GM12878 (cell line): ENCODE results near the gene SUPT3H. TPM values are rescaled to one million over a fixed set of nuclear protein-coding genes. Genes with fewer than 3 reads are reported as not detected.

Source experiments
- ATAC-seq: fragments of 200-7000 bp; cut with Tn5 transposase; 3 replicates; pipeline ENCODE4 v1.9.1; 2020; ENCODE audit warnings: mild to moderate bottlenecking, moderate library complexity
- BruUV-seq: library from RNA; stranded (reverse); fragments of 400-500 nt; replicated peaks from 2 replicates; lab custom pipeline; 2021; lab: Mats Ljungman, UMichigan
- CTCF ChIA-PET: fragments of 300-600 bp; sonication (Branson Sonifier 250); formaldehyde crosslinking; extraction: SDS; loops from one replicate; lab custom pipeline; 2021; ENCODE audit warnings: inconsistent platforms; lab: Yijun Ruan, JAX
- POLR2A ChIA-PET: fragments of 350-600 bp; formaldehyde crosslinking; extraction: SDS; loops from one replicate; lab custom pipeline; 2021; ENCODE audit warnings: inconsistent platforms; lab: Charles Lee
- RAD21 ChIA-PET: fragments of 300-600 bp; sonication (Branson Sonifier 250); formaldehyde crosslinking; loops from one replicate; lab custom pipeline; 2023; ENCODE audit warnings: antibody characterized with exemption; ENCODE audit not compliant: unreplicated experiment; lab: Charles Lee
- SMC1A ChIA-PET: fragments of 300-600 bp; sonication (Branson Sonifier 250); formaldehyde crosslinking; loops from one replicate; lab custom pipeline; 2023; ENCODE audit not compliant: unreplicated experiment, uncharacterized antibody; lab: Charles Lee
- DNase-seq: peaks from one replicate; pipeline ENCODE4 v3.0.0-alpha.2; 2011; ENCODE audit warnings: low read depth, low spot score
- FAIRE-seq: peaks from 3 replicates; lab custom pipeline; 2011; peaks lifted over from hg19 to GRCh38; lab: Jason Lieb, UNC
- H2AFZ ChIP-seq: 2 replicates; pipeline ENCODE4 v1.6.0; 2011; ENCODE audit warnings: low read depth, low read length, control low read depth; ENCODE audit not compliant: control insufficient read depth
- H3K27ac ChIP-seq: 2 replicates; pipeline ENCODE4 v1.5.1; 2011; ENCODE audit warnings: control low read depth; ENCODE audit not compliant: control insufficient read depth, insufficient read depth
- H3K27me3 ChIP-seq, 2 experiments: replicated peaks in 1 of 2; 2 replicates each; pipeline versions ENCODE4 v1.6.0 to v1.6.1; 2011; ENCODE audit warnings: low read length in 1 of 2; ENCODE audit not compliant: control insufficient read depth in 2 of 2, insufficient read depth in 2 of 2
- H3K36me3 ChIP-seq, 2 experiments: 2 replicates each; pipeline ENCODE4 v1.5.1; 2011; ENCODE audit warnings: low read length in 1 of 2; ENCODE audit not compliant: control insufficient read depth in 2 of 2, insufficient read depth in 2 of 2
- H3K4me1 ChIP-seq: 2 replicates; pipeline ENCODE4 v1.6.1; 2011; ENCODE audit warnings: mild to moderate bottlenecking, low read length, moderate library complexity, mixed read lengths; ENCODE audit not compliant: control insufficient read depth, insufficient read depth
- H3K4me2 ChIP-seq: 2 replicates; pipeline ENCODE4 v1.6.0; 2011; ENCODE audit warnings: control low read depth; ENCODE audit not compliant: control insufficient read depth, insufficient read depth
- H3K4me3 ChIP-seq: fragments of 200-600 bp; sonication (generic); 2 replicates; pipeline ENCODE4 v1.5.1; 2016
- H3K79me2 ChIP-seq: 2 replicates; pipeline ENCODE4 v1.6.0; 2011; ENCODE audit warnings: low read length; ENCODE audit not compliant: control insufficient read depth, insufficient read depth
- H3K9ac ChIP-seq: 2 replicates; pipeline ENCODE4 v1.8.0; 2011; ENCODE audit warnings: low read length, control low read depth, mixed read lengths; ENCODE audit not compliant: control insufficient read depth, insufficient read depth
- H3K9me3 ChIP-seq: replicated peaks from 3 replicates; pipeline ENCODE4 v1.5.1; 2011; ENCODE audit warnings: mild to moderate bottlenecking, low read length; ENCODE audit not compliant: control insufficient read depth, insufficient read depth
- H4K20me1 ChIP-seq: 2 replicates; pipeline ENCODE4 v1.6.0; 2011; ENCODE audit not compliant: control insufficient read depth, insufficient read depth
- ATF7 ChIP-seq: fragments of 450-650 bp; IDR thresholded peaks from 2 replicates; pipeline ENCODE4 v1.6.1; 2016; ENCODE audit warnings: low read depth, mild to moderate bottlenecking
- BCL11A ChIP-seq: IDR thresholded peaks from 2 replicates; pipeline ENCODE4 v1.6.1; 2011; ENCODE audit warnings: low read depth, low read length
- CHD2 ChIP-seq: IDR thresholded peaks from 2 replicates; pipeline ENCODE4 v1.6.1; 2011; ENCODE audit warnings: low read depth, low read length, improper control_type of control experiment, borderline replicate concordance
- GABPA ChIP-seq: IDR thresholded peaks from 2 replicates; pipeline ENCODE4 v1.6.1; 2014; ENCODE audit warnings: antibody characterized with exemption, low read depth, mild to moderate bottlenecking, inconsistent platforms
- HDAC2 ChIP-seq: fragments of 200-600 bp; sonication (generic); IDR thresholded peaks from 2 replicates; pipeline ENCODE4 v1.6.1; 2017
- JUND ChIP-seq: IDR thresholded peaks from 2 replicates; pipeline ENCODE4 v1.6.1; 2012; ENCODE audit warnings: low read depth, mild to moderate bottlenecking, low read length, improper control_type of control experiment, moderate library complexity
- KLF5 ChIP-seq: fragments of 450-650 bp; IDR thresholded peaks from 2 replicates; pipeline ENCODE4 v1.6.1; 2014; ENCODE audit warnings: mild to moderate bottlenecking; ENCODE audit not compliant: partially characterized antibody
- MTA2 ChIP-seq: fragments of 450-650 bp; IDR thresholded peaks from 2 replicates; pipeline ENCODE4 v1.6.1; 2016; ENCODE audit warnings: low read depth, mild to moderate bottlenecking, moderate library complexity
- PAX8 ChIP-seq: fragments of 450-650 bp; IDR thresholded peaks from 2 replicates; pipeline ENCODE4 v1.6.1; 2017; ENCODE audit warnings: mild to moderate bottlenecking, moderate library complexity
- RAD51 ChIP-seq: fragments of 450-650 bp; IDR thresholded peaks from 2 replicates; pipeline ENCODE4 v1.6.1; 2016; ENCODE audit warnings: moderate library complexity, mild to moderate bottlenecking, inconsistent platforms
- SMARCA5 ChIP-seq: fragments of 450-650 bp; IDR thresholded peaks from 2 replicates; pipeline ENCODE4 v1.6.1; 2017; ENCODE audit warnings: mild to moderate bottlenecking
- SUZ12 ChIP-seq: fragments of 200-600 bp; sonication (generic); IDR thresholded peaks from one replicate; pipeline ENCODE4 v1.6.1; 2018; ENCODE audit warnings: antibody characterized with exemption, mild to moderate bottlenecking; ENCODE audit not compliant: unreplicated experiment
- WGBS: methylation state at CpG from one replicate; pipeline ENCODE4 v1.1.6; 2016; ENCODE audit warnings: low lambda C conversion rate; ENCODE audit not compliant: insufficient replicate concordance, insufficient coverage; ENCODE audit errors: missing lambda C conversion rate; 5-methylcytosine and 5-hydroxymethylcytosine counted together
- in situ Hi-C: fragments of 300-500 bp; cut with MboI; formaldehyde crosslinking; loops from 9 replicates; pipeline ENCODE4 v1.14.3; 2018; ENCODE audit warnings: mixed read lengths
- intact Hi-C: fragments of 100-400 bp; cut with micrococcal nuclease; formaldehyde crosslinking; loops from one replicate; pipeline ENCODE4 v1.14.2; 2022; ENCODE audit not compliant: unreplicated experiment
- polyA plus RNA-seq, 11 experiments: library from polyadenylated mRNA; depleted of rRNA in 4 of 11; unstranded in 6 of 11; stranded (reverse) in 5 of 11; fragments of >200 nt; fragmentation: Nextera tagmentation in 4 of 11; fragmentation: Illumina TruSeq in 1 of 11; extraction: Ambion mirVana in 4 of 11; extraction: Trizol in 1 of 11; gene quantifications; 1 replicate in 1 of 11; 2 replicates in 10 of 11; pipeline versions ENCODE4 v1.2.1 to v1.2.3, GENCODE V29; 2011 to 2016; ENCODE audit warnings: inconsistent platforms in 2 of 11, missing spikeins in 2 of 11, low read depth in 1 of 11
- total RNA-seq, 4 experiments: library from RNA; depleted of rRNA in 3 of 4; stranded (reverse); fragments of >200 nt in 3 of 4; fragmentation: Illumina TruSeq in 1 of 4; extraction: Trizol in 1 of 4; gene quantifications; 2 replicates each; pipeline versions ENCODE4 v1.2.1 to v1.2.3, GENCODE V29; 2013 to 2021
- TF ChIP-seq, protein P1 (sequence below): fragments of 450-650 bp; IDR thresholded peaks from 2 replicates; pipeline ENCODE4 v1.6.1; 2016; ENCODE audit warnings: mild to moderate bottlenecking
- TF ChIP-seq, protein P2 (sequence below): IDR thresholded peaks from 2 replicates; pipeline ENCODE4 v1.6.1; 2012; ENCODE audit warnings: low read depth, low read length, improper control_type of control experiment
- TF ChIP-seq, protein P3 (sequence below): fragments of 450-650 bp; IDR thresholded peaks from 2 replicates; pipeline ENCODE4 v1.6.1; 2017; ENCODE audit warnings: mild to moderate bottlenecking

Gene SUPT3H
- total and polyA plus RNA-seq, 10 of the 15 experiments (the other 5 are each of a cell fraction or from before 2014, with no cell fraction given): 0.51 to 3.7 (median 2.0) TPM

DNA sequence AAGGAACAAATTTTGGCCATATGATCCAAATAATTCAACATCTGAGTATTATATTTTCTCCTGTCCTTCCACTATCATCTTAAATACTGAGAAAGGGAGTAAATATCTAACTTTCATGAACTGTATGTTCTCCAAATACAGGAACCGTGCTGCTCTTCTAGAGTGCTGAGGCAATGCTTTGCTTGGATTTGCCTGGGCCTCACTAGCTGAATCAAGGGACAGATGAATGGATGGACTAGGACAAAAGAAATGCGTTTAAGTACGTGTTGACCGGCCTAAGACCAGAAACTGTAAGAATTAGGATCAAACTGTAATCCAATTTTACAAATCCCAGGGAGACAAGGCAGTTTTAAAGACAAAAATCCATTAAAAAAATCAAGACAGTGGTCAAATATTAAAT is 412.0 kb downstream of the SUPT3H start:
- 47% methylated on average over 4 of the region's 4 CpGs for WGBS
- intact Hi-C loops: no loop called here
- Histone ChIP-seq H2AFZ (no peak overlapping the region), H3K79me2 (no peaks in the 10 kb centered on the region), H3K4me3 (no peak overlapping the region), H3K4me2 (no peak overlapping the region), H4K20me1 (no peaks in the 10 kb centered on the region), H3K27me3 (no peaks in the 10 kb centered on the region), H3K36me3 (no peaks in the 10 kb centered on the region), H3K4me1 (no peaks in the 10 kb centered on the region), H3K9me3 (no peaks in the 10 kb centered on the region), H3K27ac (no peak overlapping the region), H3K9ac (no peak overlapping the region)
- no TSS peak for BruUV-seq
- DNase-seq (no peak), FAIRE-seq (no peak), ATAC-seq (no peak)
- ChIA-PET SMC1A (interaction anchor here (0.6 to 0.8 kb wide), 2 partner anchors 13 to 284 kb away, joined by 3 read pairs; no protein-coding TSS in a partner anchor), CTCF (no interaction called here), POLR2A (no interaction called here), RAD21 (no interaction called here)
- no peak for TF ChIP-seq RAD51
- TF ChIP-seq, protein P1, sequence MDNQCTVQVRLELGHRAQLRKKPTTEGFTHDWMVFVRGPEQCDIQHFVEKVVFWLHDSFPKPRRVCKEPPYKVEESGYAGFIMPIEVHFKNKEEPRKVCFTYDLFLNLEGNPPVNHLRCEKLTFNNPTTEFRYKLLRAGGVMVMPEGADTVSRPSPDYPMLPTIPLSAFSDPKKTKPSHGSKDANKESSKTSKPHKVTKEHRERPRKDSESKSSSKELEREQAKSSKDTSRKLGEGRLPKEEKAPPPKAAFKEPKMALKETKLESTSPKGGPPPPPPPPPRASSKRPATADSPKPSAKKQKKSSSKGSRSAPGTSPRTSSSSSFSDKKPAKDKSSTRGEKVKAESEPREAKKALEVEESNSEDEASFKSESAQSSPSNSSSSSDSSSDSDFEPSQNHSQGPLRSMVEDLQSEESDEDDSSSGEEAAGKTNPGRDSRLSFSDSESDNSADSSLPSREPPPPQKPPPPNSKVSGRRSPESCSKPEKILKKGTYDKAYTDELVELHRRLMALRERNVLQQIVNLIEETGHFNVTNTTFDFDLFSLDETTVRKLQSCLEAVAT: no peak
- TF ChIP-seq, protein P2, sequence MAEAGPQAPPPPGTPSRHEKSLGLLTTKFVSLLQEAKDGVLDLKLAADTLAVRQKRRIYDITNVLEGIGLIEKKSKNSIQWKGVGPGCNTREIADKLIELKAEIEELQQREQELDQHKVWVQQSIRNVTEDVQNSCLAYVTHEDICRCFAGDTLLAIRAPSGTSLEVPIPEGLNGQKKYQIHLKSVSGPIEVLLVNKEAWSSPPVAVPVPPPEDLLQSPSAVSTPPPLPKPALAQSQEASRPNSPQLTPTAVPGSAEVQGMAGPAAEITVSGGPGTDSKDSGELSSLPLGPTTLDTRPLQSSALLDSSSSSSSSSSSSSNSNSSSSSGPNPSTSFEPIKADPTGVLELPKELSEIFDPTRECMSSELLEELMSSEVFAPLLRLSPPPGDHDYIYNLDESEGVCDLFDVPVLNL: no peak
- TF ChIP-seq, protein P3, sequence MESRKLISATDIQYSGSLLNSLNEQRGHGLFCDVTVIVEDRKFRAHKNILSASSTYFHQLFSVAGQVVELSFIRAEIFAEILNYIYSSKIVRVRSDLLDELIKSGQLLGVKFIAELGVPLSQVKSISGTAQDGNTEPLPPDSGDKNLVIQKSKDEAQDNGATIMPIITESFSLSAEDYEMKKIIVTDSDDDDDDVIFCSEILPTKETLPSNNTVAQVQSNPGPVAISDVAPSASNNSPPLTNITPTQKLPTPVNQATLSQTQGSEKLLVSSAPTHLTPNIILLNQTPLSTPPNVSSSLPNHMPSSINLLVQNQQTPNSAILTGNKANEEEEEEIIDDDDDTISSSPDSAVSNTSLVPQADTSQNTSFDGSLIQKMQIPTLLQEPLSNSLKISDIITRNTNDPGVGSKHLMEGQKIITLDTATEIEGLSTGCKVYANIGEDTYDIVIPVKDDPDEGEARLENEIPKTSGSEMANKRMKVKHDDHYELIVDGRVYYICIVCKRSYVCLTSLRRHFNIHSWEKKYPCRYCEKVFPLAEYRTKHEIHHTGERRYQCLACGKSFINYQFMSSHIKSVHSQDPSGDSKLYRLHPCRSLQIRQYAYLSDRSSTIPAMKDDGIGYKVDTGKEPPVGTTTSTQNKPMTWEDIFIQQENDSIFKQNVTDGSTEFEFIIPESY: no peak
- no peak for TF ChIP-seq CHD2
- no peak for TF ChIP-seq KLF5
- TF ChIP-seq MTA2: no peak
- no peak for TF ChIP-seq ATF7
- no peak for TF ChIP-seq HDAC2
- no peak for TF ChIP-seq SMARCA5
- TF ChIP-seq BCL11A: no peak
- no peak for TF ChIP-seq GABPA
- no peak for TF ChIP-seq PAX8
- TF ChIP-seq SUZ12: no peak
- TF ChIP-seq JUND: no peak
- in situ Hi-C loops: no loop called here
